Chondrocyte (in vitro differentiated cells): ENCODE measurements around the gene CCNL2. TPM values are rescaled to one million over a fixed set of nuclear protein-coding genes. Genes with fewer than 3 reads are reported as not detected.

Experiments
- DNase-seq: peaks from one replicate; pipeline ENCODE4 v3.0.0; 2021; ENCODE audit warnings: mixed read lengths, low spot score
- H3K27ac Mint-ChIP-seq: one replicate; pipeline ENCODE4 v1.8.0; 2021; ENCODE audit warnings: mild to moderate bottlenecking, moderate library complexity, mixed read lengths; ENCODE audit not compliant: unreplicated experiment
- H3K27me3 Mint-ChIP-seq: 2 replicates; pipeline ENCODE4 v1.8.0; 2021; ENCODE audit warnings: low read depth, mixed read lengths
- H3K36me3 Mint-ChIP-seq: 2 replicates; pipeline ENCODE4 v1.8.0; 2021; ENCODE audit warnings: low read depth, mixed read lengths
- H3K4me1 Mint-ChIP-seq: 2 replicates; pipeline ENCODE4 v1.8.0; 2021; ENCODE audit warnings: low read depth, mild to moderate bottlenecking, mixed read lengths
- H3K4me3 Mint-ChIP-seq: one replicate; pipeline ENCODE4 v1.8.0; 2021; ENCODE audit warnings: mild to moderate bottlenecking, moderate library complexity, mixed read lengths; ENCODE audit not compliant: unreplicated experiment
- H3K9me3 Mint-ChIP-seq: 2 replicates; pipeline ENCODE4 v1.8.0; 2021; ENCODE audit warnings: low read depth, mixed read lengths
- total RNA-seq: library from RNA; stranded (reverse); gene quantifications from 3 replicates; pipeline ENCODE4 v1.2.1, GENCODE V29; 2021
- TF ChIP-seq, protein P1 (sequence below): fragments of 200-600 bp; sonication (generic); IDR thresholded peaks from 2 replicates; pipeline ENCODE4 v1.5.0; 2021; ENCODE audit warnings: antibody characterized with exemption, mild to moderate bottlenecking, moderate library complexity

Gene CCNL2
- total RNA-seq, 1 donor from 2014 or later: 161 TPM

DNA sequence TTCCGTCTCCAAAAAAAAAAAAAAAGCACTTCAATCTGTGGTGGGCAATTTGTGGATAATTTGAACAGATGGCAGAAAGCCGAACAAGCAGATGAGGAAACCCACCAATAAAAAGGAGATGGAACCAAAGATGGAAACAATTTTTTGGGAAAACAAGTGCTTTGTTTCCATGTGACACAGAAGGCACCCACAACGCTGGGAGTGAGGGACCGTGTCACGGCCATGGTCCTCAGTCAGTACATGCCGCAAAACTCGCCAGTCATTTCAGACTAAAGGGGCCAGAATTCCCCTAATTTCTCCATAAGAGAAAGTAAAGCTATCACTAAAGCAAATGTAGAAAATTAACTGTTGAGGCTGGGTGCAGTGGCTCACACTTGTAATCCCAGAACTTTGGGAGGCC lies 5.0 kb downstream of the CCNL2 start:
- Mint-ChIP-seq H3K36me3 (peaks cover 53% of the 10 kb centered on the region), H3K4me1 (peaks cover 18% of the 10 kb centered on the region), H3K4me3 (no peak overlapping the region), H3K9me3 (no peaks in the 10 kb centered on the region), H3K27ac (no peak overlapping the region), H3K27me3 (no peaks in the 10 kb centered on the region)
- DNase-seq: no peak
- TF ChIP-seq, protein P1, sequence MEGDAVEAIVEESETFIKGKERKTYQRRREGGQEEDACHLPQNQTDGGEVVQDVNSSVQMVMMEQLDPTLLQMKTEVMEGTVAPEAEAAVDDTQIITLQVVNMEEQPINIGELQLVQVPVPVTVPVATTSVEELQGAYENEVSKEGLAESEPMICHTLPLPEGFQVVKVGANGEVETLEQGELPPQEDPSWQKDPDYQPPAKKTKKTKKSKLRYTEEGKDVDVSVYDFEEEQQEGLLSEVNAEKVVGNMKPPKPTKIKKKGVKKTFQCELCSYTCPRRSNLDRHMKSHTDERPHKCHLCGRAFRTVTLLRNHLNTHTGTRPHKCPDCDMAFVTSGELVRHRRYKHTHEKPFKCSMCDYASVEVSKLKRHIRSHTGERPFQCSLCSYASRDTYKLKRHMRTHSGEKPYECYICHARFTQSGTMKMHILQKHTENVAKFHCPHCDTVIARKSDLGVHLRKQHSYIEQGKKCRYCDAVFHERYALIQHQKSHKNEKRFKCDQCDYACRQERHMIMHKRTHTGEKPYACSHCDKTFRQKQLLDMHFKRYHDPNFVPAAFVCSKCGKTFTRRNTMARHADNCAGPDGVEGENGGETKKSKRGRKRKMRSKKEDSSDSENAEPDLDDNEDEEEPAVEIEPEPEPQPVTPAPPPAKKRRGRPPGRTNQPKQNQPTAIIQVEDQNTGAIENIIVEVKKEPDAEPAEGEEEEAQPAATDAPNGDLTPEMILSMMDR: no peak

DNA sequence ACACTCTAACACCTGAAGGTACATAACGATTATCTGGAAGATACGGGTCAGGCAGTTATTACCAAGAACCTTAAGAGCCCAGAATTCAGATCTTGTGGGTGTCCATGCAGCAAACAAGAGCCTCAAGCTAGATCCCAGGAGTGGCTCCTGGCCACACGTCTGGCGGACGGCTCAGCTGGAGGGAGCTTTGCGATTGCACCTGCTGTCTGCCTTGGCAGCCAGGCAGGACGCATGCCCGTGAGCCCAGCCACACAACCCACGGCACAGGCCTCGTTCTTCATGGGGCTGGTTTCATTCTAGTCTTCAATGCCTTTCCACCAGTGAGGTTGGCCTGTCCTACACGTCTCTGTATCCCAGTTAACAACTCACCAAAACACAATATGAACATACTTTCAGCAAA lies 5.7 kb downstream of the CCNL2 start:
- peaks cover 54% of the 10 kb centered on the region for H3K36me3 Mint-ChIP-seq

DNA sequence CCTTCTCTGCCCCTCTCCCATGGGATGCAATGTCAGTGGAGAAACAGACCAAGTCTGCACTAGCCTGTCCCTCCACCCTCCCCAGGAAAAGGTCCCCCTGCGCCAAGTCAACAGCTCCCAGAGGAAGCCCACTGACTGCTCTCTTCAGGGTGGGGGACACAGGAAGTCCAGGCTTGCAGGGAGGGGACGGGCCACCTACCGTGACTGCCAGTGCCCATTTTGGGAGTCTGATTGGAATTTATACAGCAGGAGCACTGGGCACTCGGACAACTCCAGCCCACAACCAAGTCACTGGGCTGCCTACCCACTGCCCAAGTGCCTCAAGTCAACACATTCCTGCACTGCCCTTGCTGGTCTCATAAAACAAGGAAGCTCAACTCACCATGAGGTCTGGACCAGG lies 6.1 kb downstream of the CCNL2 start:
- Mint-ChIP-seq H3K36me3 (peaks cover 55% of the 10 kb centered on the region), H3K27me3 (no peaks in the 10 kb centered on the region), H3K4me3 (no peak overlapping the region), H3K4me1 (peaks cover 14% of the 10 kb centered on the region), H3K9me3 (no peaks in the 10 kb centered on the region), H3K27ac (no peak overlapping the region)
- TF ChIP-seq, protein P1: no peak
- DNase-seq: no peak

More for the DNA sequence above, 5.7 kb downstream of the CCNL2 start:
- H3K4me1 Mint-ChIP-seq: peaks cover 18% of the 10 kb centered on the region
- no peak overlapping the region for H3K27ac Mint-ChIP-seq
- H3K4me3 Mint-ChIP-seq: no peak overlapping the region
- TF ChIP-seq, protein P1: no peak
- DNase-seq: no peak
- H3K9me3 Mint-ChIP-seq: no peaks in the 10 kb centered on the region
- H3K27me3 Mint-ChIP-seq: no peaks in the 10 kb centered on the region

DNA sequence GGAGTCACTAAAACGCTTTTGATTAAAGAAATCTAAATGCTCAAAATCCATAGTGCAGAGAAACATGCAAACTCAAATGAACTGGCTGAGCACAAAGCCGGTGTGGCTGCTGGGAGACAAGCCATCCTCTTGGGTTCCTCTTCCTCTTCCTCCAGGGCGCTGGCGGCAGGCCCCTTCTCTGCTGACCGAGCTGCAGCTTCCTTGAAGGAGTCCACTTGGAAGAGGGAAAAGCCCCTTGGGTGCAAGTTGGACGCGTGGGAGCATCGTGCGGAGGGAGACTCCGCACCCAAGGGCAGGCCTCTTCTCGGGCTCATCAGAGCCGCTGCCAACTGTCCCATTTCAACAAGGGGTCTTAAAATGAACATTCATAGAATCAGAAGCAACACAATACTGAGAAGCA lies 7.9 kb downstream of the CCNL2 start:
- Mint-ChIP-seq H3K27me3 (no peaks in the 10 kb centered on the region), H3K4me3 (no peak overlapping the region), H3K4me1 (peaks cover 6% of the 10 kb centered on the region), H3K27ac (no peak overlapping the region), H3K9me3 (no peaks in the 10 kb centered on the region), H3K36me3 (peaks cover 65% of the 10 kb centered on the region)
- DNase-seq: no peak
- TF ChIP-seq, protein P1: no peak

DNA sequence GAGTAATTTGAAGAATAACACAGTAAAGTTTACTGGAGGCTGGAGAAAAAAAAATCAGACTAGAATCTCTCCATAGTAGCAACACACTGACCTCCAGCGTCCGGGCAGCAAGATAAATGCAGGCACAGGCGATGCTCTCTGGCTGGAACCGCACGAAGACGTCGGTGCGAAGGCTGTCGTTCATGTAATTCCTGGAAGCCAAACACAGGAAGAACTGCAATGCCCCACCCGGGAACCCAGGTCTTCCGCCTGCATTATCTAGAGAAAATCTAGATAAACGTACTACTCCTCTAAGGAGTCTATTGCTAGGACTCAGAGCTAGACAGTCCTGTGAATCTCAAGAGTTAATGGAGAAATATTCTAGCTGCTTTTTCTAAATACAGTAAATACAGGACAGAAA lies 8.5 kb downstream of the CCNL2 start:
- no peaks in the 10 kb centered on the region for H3K27me3 Mint-ChIP-seq
- TF ChIP-seq, protein P1: no peak
- H3K36me3 Mint-ChIP-seq: peaks cover 68% of the 10 kb centered on the region
- H3K27ac Mint-ChIP-seq: no peak overlapping the region
- DNase-seq: no peak
- peaks cover 4% of the 10 kb centered on the region for H3K4me1 Mint-ChIP-seq
- no peaks in the 10 kb centered on the region for H3K9me3 Mint-ChIP-seq
- H3K4me3 Mint-ChIP-seq: no peak overlapping the region
